AG09309 (cell line): ENCODE results near the gene RALBP1.

Experiments
- DNase-seq: peaks from one replicate; pipeline ENCODE4 v3.0.0-alpha.2; 2010; ENCODE audit warnings: low read depth
- H3K4me3 ChIP-seq: 2 replicates; pipeline ENCODE4 v1.5.1; 2011; ENCODE audit warnings: mild to moderate bottlenecking, low read depth, low read length, moderate library complexity; ENCODE audit not compliant: control insufficient read depth
- CTCF ChIP-seq: IDR thresholded peaks from 2 replicates; pipeline ENCODE4 v1.5.1; 2011; ENCODE audit warnings: mild to moderate bottlenecking, low read depth, low read length, inconsistent platforms; ENCODE audit not compliant: insufficient read depth, control insufficient read depth; ENCODE audit errors: missing control alignments

RALBP1 gene

GRCh38 chr18:9549405-9549804, 74.1 kb downstream of the RALBP1 start:
- no peak for DNase-seq

GRCh38 chr18:9550429-9550828, 75.1 kb downstream of the RALBP1 start:
- DNase-seq = no peak
- TF ChIP-seq CTCF = no peak
- no peak overlapping the region for H3K4me3 ChIP-seq

More at GRCh38 chr18:9549405-9549804, 74.1 kb downstream of the RALBP1 start:
- H3K4me3 ChIP-seq = no peak overlapping the region
- peak; percentile 11 for TF ChIP-seq CTCF

- DNase-seq = no peak
- H3K4me3 ChIP-seq = no peak overlapping the region
- TF ChIP-seq CTCF = no peak
Observed at GRCh38 chr18:9552191-9552590, 76.9 kb downstream of the RALBP1 start.

- no peak overlapping the region for H3K4me3 ChIP-seq
- no peak for TF ChIP-seq CTCF
- no peak for DNase-seq
Observed at GRCh38 chr18:9552616-9553015, 77.3 kb downstream of the RALBP1 start.

- DNase-seq = no peak
- no peak for TF ChIP-seq CTCF
- no peak overlapping the region for H3K4me3 ChIP-seq
Observed at GRCh38 chr18:9557250-9557943, 82.1 kb downstream of the RALBP1 start.

- no peak for DNase-seq
- H3K4me3 ChIP-seq = no peak overlapping the region
- TF ChIP-seq CTCF = no peak
Observed at GRCh38 chr18:9558387-9559064, 83.2 kb downstream of the RALBP1 start.
